Adrenal gland (tissue), 12 donors: ENCODE data around the gene STK31. TPM values are rescaled to one million over a fixed set of nuclear protein-coding genes. Genes with fewer than 3 reads are reported as not detected.

Experiments
- DNase-seq, 7 donors: peaks; one replicate each; pipeline ENCODE4 v3.0.0-alpha.2; 2019 to 2020
- H3K27ac ChIP-seq, 5 donors: fragments of 200-600 bp; sonication (generic) in 4 of 5; 1 replicate in 3 of 5; 2 replicates in 2 of 5; pipeline versions ENCODE4 v1.5.1 to v1.8.0; 2016 to 2020; ENCODE audit warnings: mild to moderate bottlenecking in 1 of 5
- H3K27me3 ChIP-seq: fragments of 200-600 bp; 2 replicates; pipeline ENCODE4 v1.8.0; 2021
- H3K36me3 ChIP-seq, 2 donors: fragments of 200-600 bp; replicated peaks in 1 of 2; 1 replicate in 1 of 2; 2 replicates in 1 of 2; pipeline versions ENCODE4 v1.5.1 to v1.8.0; 2018 to 2022
- H3K4me1 ChIP-seq, 2 donors: fragments of 200-600 bp; replicated peaks in 1 of 2; 1 replicate in 1 of 2; 2 replicates in 1 of 2; pipeline versions ENCODE4 v1.5.1 to v1.8.0; 2018 to 2021
- H3K4me3 ChIP-seq, 4 donors: fragments of 200-600 bp; sonication (generic) in 3 of 4; one replicate each; pipeline ENCODE4 v1.5.1; 2016 to 2018
- H3K9me3 ChIP-seq, 3 donors: fragments of 200-600 bp; sonication (generic) in 1 of 3; replicated peaks in 1 of 3; 1 replicate in 2 of 3; 2 replicates in 1 of 3; pipeline versions ENCODE4 v1.5.1 to v1.8.0; 2016 to 2021
- POLR2A ChIP-seq, 2 donors: fragments of 450-650 bp; IDR thresholded peaks; one replicate each; pipeline ENCODE4 v1.6.1; 2017; ENCODE audit warnings: antibody characterized with exemption in 2 of 2, mild to moderate bottlenecking in 2 of 2, moderate library complexity in 1 of 2
- WGBS, 4 donors: extraction: QIAGEN DNeasy Blood & Tissue Kit in 2 of 4; methylation state at CpG; one replicate each; pipeline versions ENCODE4 v1.1.5 to v1.1.7; 2013 to 2017; 5-methylcytosine and 5-hydroxymethylcytosine counted together
- intact Hi-C, 2 donors: fragments of 100-400 bp; cut with DNase I; formaldehyde crosslinking; loops; one replicate each; pipeline versions ENCODE4 v1.14.1 to v1.15.0; 2022 to 2023
- polyA plus RNA-seq, 3 donors: library from polyadenylated mRNA; stranded (reverse); fragments of 200-250 nt in 2 of 3; fragments of 350-450 nt in 1 of 3; fragmentation: Illumina TruSeq in 1 of 3; extraction: RNeasy Lipid Tissue Mini Kit (QIAGEN cat#74804) in 1 of 3; gene quantifications; one replicate each; pipeline ENCODE4 v1.2.3, GENCODE V29; 2013 to 2014
- total RNA-seq, 9 donors: library from RNA; depleted of rRNA in 4 of 9; stranded (reverse); fragments of >200 nt in 4 of 9; fragments of 120-200 nt in 1 of 9; fragmentation: NEBNext Ultra II Directional in 1 of 9; extraction: Animal tissue kit (Norgen Biotek cat#: 25700) in 1 of 9; gene quantifications; one replicate each; pipeline versions ENCODE4 v1.1.0 to v1.2.4, GENCODE V29; 2013 to 2023
- TF ChIP-seq, protein P1 (sequence below), 6 experiments: fragments of 450-650 bp in 4 of 6; fragments of 200-600 bp in 2 of 6; sonication (generic) in 1 of 6; IDR thresholded peaks; 1 replicate in 5 of 6; 2 replicates in 1 of 6; pipeline versions ENCODE4 v1.5.1 to v1.8.0; 2016 to 2021; ENCODE audit warnings: antibody characterized with exemption in 6 of 6, mild to moderate bottlenecking in 2 of 6, moderate library complexity in 1 of 6
- donor health status: healthy with polysubstance abuse.
- donor health status: Bipolar disorder and iron deficiency.
- donor health status: DM: yes; HTN: yes; CAD: no.
- donor health status: DM: no; HTN: no; CAD: no.
- donor health status: DM: no; HTN: no; CAD: no.
- donor health status: DM: yes; HTN: yes; CAD: no.

The STK31 gene
- total and polyA plus RNA-seq, 12 donors, result 0.22 to 0.78 (median 0.39) TPM; not detected in 4

DNA sequence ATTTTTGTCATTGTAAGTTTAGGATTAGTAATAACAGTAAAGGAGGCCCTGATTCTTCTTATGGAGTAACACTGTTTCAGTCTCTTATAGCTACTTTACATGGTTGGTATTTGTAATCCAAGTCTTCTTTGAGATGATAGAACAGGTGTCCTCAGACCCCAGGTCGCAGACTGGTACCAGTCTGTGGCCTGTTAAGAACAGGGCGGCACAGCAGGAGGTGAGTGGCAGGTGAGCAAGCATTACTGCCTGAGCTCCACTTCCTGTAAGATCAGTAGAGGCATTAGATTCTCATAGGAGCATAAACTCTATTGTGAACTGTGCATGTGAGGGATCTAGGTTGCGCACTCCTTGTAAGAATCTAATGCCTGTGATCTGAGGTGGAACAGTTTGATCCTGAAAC lies 77.3 kb downstream of the STK31 start:
- H3K4me1 ChIP-seq, result no peaks in the 10 kb centered on the region
- TF ChIP-seq POLR2A (IDR thresholded peaks at IDR 0.05), result no peak
- TF ChIP-seq, protein P1, sequence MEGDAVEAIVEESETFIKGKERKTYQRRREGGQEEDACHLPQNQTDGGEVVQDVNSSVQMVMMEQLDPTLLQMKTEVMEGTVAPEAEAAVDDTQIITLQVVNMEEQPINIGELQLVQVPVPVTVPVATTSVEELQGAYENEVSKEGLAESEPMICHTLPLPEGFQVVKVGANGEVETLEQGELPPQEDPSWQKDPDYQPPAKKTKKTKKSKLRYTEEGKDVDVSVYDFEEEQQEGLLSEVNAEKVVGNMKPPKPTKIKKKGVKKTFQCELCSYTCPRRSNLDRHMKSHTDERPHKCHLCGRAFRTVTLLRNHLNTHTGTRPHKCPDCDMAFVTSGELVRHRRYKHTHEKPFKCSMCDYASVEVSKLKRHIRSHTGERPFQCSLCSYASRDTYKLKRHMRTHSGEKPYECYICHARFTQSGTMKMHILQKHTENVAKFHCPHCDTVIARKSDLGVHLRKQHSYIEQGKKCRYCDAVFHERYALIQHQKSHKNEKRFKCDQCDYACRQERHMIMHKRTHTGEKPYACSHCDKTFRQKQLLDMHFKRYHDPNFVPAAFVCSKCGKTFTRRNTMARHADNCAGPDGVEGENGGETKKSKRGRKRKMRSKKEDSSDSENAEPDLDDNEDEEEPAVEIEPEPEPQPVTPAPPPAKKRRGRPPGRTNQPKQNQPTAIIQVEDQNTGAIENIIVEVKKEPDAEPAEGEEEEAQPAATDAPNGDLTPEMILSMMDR (IDR thresholded peaks at IDR 0.05), result no peak
- 83 to 93% (median 91%) methylated on average over 3 of the region's 3 CpGs for WGBS, 4 donors
- intact Hi-C loops, result no loop called here
- H3K9me3 ChIP-seq, result no peaks in the 10 kb centered on the region
- H3K36me3 ChIP-seq, result no peaks in the 10 kb centered on the region
- DNase-seq, result no peak
- no peak overlapping the region for H3K4me3 ChIP-seq
- H3K27me3 ChIP-seq, result no peaks in the 10 kb centered on the region
- H3K27ac ChIP-seq, result no peak overlapping the region

DNA sequence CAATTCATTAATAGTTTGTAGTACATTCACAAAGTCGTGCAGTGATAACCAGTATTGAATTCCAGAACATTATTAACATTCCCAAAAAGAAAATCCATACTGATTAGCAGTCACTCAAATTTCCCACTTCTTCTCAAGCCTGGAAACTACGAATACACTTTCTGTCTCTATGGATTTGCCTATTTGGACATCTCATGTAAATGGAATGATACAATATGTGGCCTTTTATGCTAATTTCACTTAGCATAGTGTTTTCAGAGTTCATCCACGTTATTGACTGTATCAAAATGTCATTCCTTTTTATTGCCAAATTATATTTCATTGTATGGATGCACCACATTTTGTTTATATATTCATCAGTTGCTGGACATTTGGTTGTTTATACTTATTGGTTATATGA lies 78.8 kb downstream of the STK31 start:
- Histone ChIP-seq H3K27me3 (no peaks in the 10 kb centered on the region), H3K4me3 (no peak overlapping the region), H3K4me1 (no peaks in the 10 kb centered on the region), H3K27ac (no peak overlapping the region), H3K36me3 (no peaks in the 10 kb centered on the region), H3K9me3 (no peaks in the 10 kb centered on the region)
- intact Hi-C loops, result no loop called here
- WGBS, 4 donors, result 66 to 70% (median 68%) methylated on average over 3 of the region's 3 CpGs
- no peak for TF ChIP-seq POLR2A (IDR thresholded peaks at IDR 0.05)
- TF ChIP-seq, protein P1 (IDR thresholded peaks at IDR 0.05), result no peak
- no peak for DNase-seq

DNA sequence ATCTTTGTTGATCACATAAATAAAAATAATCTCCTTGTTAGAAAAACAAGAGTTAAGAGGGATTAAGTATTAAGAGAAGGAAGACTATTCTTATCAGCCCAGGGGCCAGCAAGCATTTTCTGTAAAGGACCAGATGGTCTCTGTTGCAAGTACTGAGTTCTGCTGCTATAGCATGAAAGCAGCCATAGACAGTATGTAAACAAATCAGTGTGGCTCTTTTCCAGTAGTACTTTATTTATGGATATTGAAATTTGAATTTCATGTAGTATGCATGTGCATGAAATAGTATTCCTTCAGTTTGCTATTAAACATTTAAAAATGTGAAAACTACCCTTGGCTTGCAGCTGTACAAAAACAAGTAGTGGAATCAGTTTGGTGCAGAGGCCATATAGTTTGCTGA lies 81.7 kb downstream of the STK31 start:
- no peak overlapping the region for H3K4me3 ChIP-seq
- DNase-seq, result no peak
- TF ChIP-seq, protein P1 (IDR thresholded peaks at IDR 0.05), result no peak
- no peak for TF ChIP-seq POLR2A (IDR thresholded peaks at IDR 0.05)
- H3K36me3 ChIP-seq, result no peaks in the 10 kb centered on the region
- no peaks in the 10 kb centered on the region for H3K4me1 ChIP-seq
- no peak overlapping the region for H3K27ac ChIP-seq
- no peaks in the 10 kb centered on the region for H3K27me3 ChIP-seq
- intact Hi-C loops, result no loop called here
- H3K9me3 ChIP-seq, result no peaks in the 10 kb centered on the region

DNA sequence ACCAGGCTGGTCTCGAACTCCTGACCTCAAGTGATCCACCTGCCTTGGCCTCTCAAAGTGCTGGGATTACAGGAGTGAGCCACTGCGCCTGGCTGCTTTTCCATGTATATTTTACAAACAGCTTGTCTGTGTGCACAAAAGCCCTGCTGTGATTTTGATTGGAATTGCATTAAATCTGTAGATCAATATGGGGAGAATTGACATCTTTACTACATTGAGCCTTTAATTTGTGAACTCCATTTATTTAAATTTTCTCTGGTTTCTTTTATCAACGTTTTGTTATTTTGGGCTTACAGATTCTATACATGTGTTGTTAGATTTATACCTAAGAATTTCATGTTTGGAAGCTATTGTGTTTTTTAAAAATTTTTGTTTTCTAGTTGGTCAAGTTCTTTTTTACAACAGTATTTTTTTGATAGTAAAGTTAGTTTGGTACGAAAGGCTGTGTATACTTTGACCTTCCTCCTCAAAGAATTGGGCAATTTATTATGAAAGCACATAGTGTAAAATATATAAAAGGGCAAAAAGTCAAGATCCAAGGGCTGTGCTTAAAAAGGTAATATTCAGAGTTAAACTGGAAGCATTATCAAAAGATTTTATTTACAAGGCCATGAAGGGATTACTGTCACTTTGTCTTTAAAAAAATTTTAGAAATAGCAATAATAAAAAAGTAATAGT lies 92.8 kb downstream of the STK31 start:
- no peaks in the 10 kb centered on the region for H3K36me3 ChIP-seq
- no peak overlapping the region for H3K4me3 ChIP-seq
- H3K27ac ChIP-seq, result no peak overlapping the region
- H3K4me1 ChIP-seq, result no peaks in the 10 kb centered on the region
- H3K27me3 ChIP-seq, result no peaks in the 10 kb centered on the region
- no peaks in the 10 kb centered on the region for H3K9me3 ChIP-seq
- TF ChIP-seq, protein P1 (IDR thresholded peaks at IDR 0.05), result no peak
- TF ChIP-seq POLR2A (IDR thresholded peaks at IDR 0.05), result no peak
- intact Hi-C loops, result no loop called here
- no peak for DNase-seq
- 50 to 61% (median 59%) methylated on average over 4 of the region's 4 CpGs for WGBS, 4 donors
